Measurements from ENCODE around the gene ZBTB8B. TPM values are rescaled to one million over a fixed set of nuclear protein-coding genes. Genes with fewer than 3 reads are reported as not detected.

The ZBTB8B gene
- polyA plus RNA-seq, 1 of the 3 experiments (the other 2 are of a cell fraction), result 0.08 TPM

DNA sequence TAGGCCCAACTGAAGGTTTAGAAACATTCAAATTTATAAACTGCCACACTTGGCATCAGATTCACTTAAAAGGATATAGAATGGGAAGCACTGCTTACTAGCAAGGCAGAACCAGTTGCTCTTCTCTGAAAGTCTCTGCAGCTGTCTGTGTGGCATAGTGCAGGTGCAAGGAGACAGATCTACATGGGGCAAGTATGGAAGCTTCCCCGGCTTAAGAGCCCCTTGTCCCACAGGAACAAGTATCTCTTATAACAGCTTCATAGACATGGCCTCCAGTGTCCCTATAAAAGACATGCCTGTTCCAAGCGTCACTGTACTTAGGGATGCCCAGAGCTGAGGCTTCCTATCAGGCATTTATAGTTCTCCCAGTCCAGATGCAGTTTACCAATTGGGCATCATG, 26.5 kb downstream of the ZBTB8B start:
- TF ChIP-seq CHD2 (IDR thresholded peaks at IDR 0.05; ENCODE audit: low read length, partially characterized antibody) (no peak), NFIC (IDR thresholded peaks at IDR 0.05; ENCODE audit: borderline replicate concordance) (no peak), SMC3 (IDR thresholded peaks at IDR 0.05; ENCODE audit: low read depth, low read length) (no peak), RXRA (IDR thresholded peaks at IDR 0.05; ENCODE audit: borderline replicate concordance, low read depth) (no peak), ELF1 (IDR thresholded peaks at IDR 0.05) (no peak), TEAD4 (IDR thresholded peaks at IDR 0.05; ENCODE audit: borderline replicate concordance, insufficient read depth) (no peak), SIN3A (IDR thresholded peaks at IDR 0.05; ENCODE audit: borderline replicate concordance, low read depth, low read length) (no peak)
- TF ChIP-seq, protein P1, sequence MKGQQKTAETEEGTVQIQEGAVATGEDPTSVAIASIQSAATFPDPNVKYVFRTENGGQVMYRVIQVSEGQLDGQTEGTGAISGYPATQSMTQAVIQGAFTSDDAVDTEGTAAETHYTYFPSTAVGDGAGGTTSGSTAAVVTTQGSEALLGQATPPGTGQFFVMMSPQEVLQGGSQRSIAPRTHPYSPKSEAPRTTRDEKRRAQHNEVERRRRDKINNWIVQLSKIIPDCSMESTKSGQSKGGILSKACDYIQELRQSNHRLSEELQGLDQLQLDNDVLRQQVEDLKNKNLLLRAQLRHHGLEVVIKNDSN (IDR thresholded peaks at IDR 0.05; ENCODE audit: borderline replicate concordance, low read depth), result no peak

DNA sequence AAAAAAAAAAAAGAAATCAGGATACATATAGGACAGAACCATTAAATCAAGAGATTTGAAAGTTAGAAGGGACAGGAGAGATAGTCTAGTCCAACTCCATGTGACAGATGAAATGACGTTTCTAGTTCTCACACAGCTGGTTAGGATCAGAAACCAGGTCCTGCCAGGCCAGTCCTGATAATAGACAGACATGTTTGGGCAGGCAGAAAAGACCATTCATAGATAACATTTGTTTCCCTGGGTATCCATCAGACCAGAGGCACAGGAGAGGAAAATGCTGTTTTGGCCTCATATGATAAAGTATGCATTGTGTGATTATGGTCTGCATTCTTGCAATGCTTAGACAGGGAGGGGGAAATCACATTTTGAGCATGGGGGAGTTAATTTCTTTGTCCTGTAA, 29.3 kb downstream of the ZBTB8B start:
- Histone ChIP-seq H3K4me2 (no peak overlapping the region), H3K9ac (no peak overlapping the region), H3K4me1 (ENCODE audit: control insufficient read depth in 1 of 2, insufficient read depth in 2 of 2, low read depth in 1 of 2, low read length in 1 of 2) (peaks cover 0 to 11% of the 10 kb centered on the region in 2 experiments; a peak in 2 of 4 replicates), H4K20me1 (ENCODE audit: insufficient read depth) (no peaks in the 10 kb centered on the region), H3K79me2 (ENCODE audit: insufficient read depth) (no peaks in the 10 kb centered on the region), H3F3A (replicated peaks; ENCODE audit: insufficient read depth) (peaks cover 10% of the 10 kb centered on the region), H3K36me3 (replicated peaks in 1 of 2; ENCODE audit: control insufficient read depth in 1 of 2, insufficient read depth in 2 of 2, low read length in 1 of 2) (no peaks in the 10 kb centered on the region), H2AFZ (ENCODE audit: low read depth) (0 out of 2 replicates have a peak overlapping the region, but pooled peaks have one; percentile 54), H3K9me3 (no peaks in the 10 kb centered on the region), H3K9me2 (no peaks in the 10 kb centered on the region), H3K4me3 (ENCODE audit: low read depth in 2 of 2, low read length in 1 of 2) (no peak overlapping the region), H3K27me3 (ENCODE audit: insufficient read depth) (no peaks in the 10 kb centered on the region), H3K27ac (ENCODE audit: low read depth in 2 of 2, low read length in 1 of 2) (peak overlapping the region in 1 of 2 experiments; percentile 84; a peak in 2 of 4 replicates)
- peak; percentile 74 for TF ChIP-seq CHD2 (IDR thresholded peaks at IDR 0.05; ENCODE audit: low read length, partially characterized antibody)
- TF ChIP-seq, protein P2, sequence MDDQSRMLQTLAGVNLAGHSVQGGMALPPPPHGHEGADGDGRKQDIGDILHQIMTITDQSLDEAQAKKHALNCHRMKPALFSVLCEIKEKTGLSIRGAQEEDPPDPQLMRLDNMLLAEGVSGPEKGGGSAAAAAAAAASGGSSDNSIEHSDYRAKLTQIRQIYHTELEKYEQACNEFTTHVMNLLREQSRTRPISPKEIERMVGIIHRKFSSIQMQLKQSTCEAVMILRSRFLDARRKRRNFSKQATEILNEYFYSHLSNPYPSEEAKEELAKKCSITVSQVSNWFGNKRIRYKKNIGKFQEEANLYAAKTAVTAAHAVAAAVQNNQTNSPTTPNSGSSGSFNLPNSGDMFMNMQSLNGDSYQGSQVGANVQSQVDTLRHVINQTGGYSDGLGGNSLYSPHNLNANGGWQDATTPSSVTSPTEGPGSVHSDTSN (IDR thresholded peaks at IDR 0.05), result peak; percentile 39; the same call in 1 of the 2 replicates
- TF ChIP-seq, protein P3, sequence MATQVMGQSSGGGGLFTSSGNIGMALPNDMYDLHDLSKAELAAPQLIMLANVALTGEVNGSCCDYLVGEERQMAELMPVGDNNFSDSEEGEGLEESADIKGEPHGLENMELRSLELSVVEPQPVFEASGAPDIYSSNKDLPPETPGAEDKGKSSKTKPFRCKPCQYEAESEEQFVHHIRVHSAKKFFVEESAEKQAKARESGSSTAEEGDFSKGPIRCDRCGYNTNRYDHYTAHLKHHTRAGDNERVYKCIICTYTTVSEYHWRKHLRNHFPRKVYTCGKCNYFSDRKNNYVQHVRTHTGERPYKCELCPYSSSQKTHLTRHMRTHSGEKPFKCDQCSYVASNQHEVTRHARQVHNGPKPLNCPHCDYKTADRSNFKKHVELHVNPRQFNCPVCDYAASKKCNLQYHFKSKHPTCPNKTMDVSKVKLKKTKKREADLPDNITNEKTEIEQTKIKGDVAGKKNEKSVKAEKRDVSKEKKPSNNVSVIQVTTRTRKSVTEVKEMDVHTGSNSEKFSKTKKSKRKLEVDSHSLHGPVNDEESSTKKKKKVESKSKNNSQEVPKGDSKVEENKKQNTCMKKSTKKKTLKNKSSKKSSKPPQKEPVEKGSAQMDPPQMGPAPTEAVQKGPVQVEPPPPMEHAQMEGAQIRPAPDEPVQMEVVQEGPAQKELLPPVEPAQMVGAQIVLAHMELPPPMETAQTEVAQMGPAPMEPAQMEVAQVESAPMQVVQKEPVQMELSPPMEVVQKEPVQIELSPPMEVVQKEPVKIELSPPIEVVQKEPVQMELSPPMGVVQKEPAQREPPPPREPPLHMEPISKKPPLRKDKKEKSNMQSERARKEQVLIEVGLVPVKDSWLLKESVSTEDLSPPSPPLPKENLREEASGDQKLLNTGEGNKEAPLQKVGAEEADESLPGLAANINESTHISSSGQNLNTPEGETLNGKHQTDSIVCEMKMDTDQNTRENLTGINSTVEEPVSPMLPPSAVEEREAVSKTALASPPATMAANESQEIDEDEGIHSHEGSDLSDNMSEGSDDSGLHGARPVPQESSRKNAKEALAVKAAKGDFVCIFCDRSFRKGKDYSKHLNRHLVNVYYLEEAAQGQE (IDR thresholded peaks at IDR 0.05; ENCODE audit: low read depth, low read length), result no peak
- TF ChIP-seq RCOR1 (IDR thresholded peaks at IDR 0.05; ENCODE audit: low read length), result peak; percentile 89
- peak in 1 of 2 experiments; percentile 88; a peak in 2 of 4 replicates for TF ChIP-seq EP300 (IDR thresholded peaks at IDR 0.05; ENCODE audit: borderline replicate concordance in 1 of 2, low read depth in 1 of 2, low read length in 1 of 2)
- peak; percentile 83 for TF ChIP-seq MXI1 (IDR thresholded peaks at IDR 0.05; ENCODE audit: low read depth, low read length)
- TF ChIP-seq TCF12 (IDR thresholded peaks at IDR 0.05), result peak; percentile 66; the same call in 1 of the 2 replicates
- peak; percentile 93 for TF ChIP-seq GATA2 (CRISPR knock-in tag; IDR thresholded peaks at IDR 0.05)
- no peak for TF ChIP-seq POLR2AphosphoS5 (IDR thresholded peaks at IDR 0.05; ENCODE audit: low read depth, low read length)
- ChIA-PET POLR2A (interaction anchor here (0.7 kb wide), 1 partner anchor 11 kb away, joined by 3 read pairs; no protein-coding TSS in a partner anchor), CTCF (interaction anchor here (1.1 kb wide), 1 partner anchor 21 kb away, joined by 3 read pairs; no protein-coding TSS in a partner anchor)
- 35% methylated on average over 1 of the region's 1 CpG for WGBS (ENCODE audit: low lambda C conversion rate)
- peak; percentile 85 for DNase-seq

More for the DNA sequence above, 26.5 kb downstream of the ZBTB8B start:
- ChIA-PET POLR2A (interaction anchor here (0.6 kb wide), 1 partner anchor 85 kb away, joined by 5 read pairs; no protein-coding TSS in a partner anchor), CTCF (no interaction called here)
- Histone ChIP-seq H3K4me2 (no peak overlapping the region), H3F3A (replicated peaks; ENCODE audit: insufficient read depth) (peaks cover under 1% of the 10 kb centered on the region), H3K4me1 (ENCODE audit: control insufficient read depth in 1 of 2, insufficient read depth in 2 of 2, low read depth in 1 of 2, low read length in 1 of 2) (peaks cover 0 to 8% of the 10 kb centered on the region in 2 experiments; a peak in 2 of 4 replicates), H3K9ac (no peak overlapping the region), H3K9me2 (no peaks in the 10 kb centered on the region), H3K27ac (ENCODE audit: low read depth in 2 of 2, low read length in 1 of 2) (no peak overlapping the region), H3K79me2 (ENCODE audit: insufficient read depth) (no peaks in the 10 kb centered on the region), H3K9me3 (no peaks in the 10 kb centered on the region), H3K27me3 (ENCODE audit: insufficient read depth) (no peaks in the 10 kb centered on the region), H4K20me1 (ENCODE audit: insufficient read depth) (no peaks in the 10 kb centered on the region), H3K4me3 (ENCODE audit: low read depth in 2 of 2, low read length in 1 of 2) (no peak overlapping the region), H3K36me3 (replicated peaks in 1 of 2; ENCODE audit: control insufficient read depth in 1 of 2, insufficient read depth in 2 of 2, low read length in 1 of 2) (no peaks in the 10 kb centered on the region), H2AFZ (ENCODE audit: low read depth) (no peak overlapping the region)
- DNase-seq, result no peak
- 85% methylated on average over 2 of the region's 2 CpGs for WGBS (ENCODE audit: low lambda C conversion rate)
